GM19240 (cell line): ENCODE measurements around the gene RAD9A.

Experiments used
- DNase-seq: peaks from one replicate; pipeline ENCODE4 v3.0.0; 2011; ENCODE audit warnings: low spot score; ENCODE audit not compliant: insufficient read length

The RAD9A gene

GRCh38 chr11:67438158-67438902 lies 46.5 kb downstream of the RAD9A start:
- DNase-seq: no peak

DNA sequence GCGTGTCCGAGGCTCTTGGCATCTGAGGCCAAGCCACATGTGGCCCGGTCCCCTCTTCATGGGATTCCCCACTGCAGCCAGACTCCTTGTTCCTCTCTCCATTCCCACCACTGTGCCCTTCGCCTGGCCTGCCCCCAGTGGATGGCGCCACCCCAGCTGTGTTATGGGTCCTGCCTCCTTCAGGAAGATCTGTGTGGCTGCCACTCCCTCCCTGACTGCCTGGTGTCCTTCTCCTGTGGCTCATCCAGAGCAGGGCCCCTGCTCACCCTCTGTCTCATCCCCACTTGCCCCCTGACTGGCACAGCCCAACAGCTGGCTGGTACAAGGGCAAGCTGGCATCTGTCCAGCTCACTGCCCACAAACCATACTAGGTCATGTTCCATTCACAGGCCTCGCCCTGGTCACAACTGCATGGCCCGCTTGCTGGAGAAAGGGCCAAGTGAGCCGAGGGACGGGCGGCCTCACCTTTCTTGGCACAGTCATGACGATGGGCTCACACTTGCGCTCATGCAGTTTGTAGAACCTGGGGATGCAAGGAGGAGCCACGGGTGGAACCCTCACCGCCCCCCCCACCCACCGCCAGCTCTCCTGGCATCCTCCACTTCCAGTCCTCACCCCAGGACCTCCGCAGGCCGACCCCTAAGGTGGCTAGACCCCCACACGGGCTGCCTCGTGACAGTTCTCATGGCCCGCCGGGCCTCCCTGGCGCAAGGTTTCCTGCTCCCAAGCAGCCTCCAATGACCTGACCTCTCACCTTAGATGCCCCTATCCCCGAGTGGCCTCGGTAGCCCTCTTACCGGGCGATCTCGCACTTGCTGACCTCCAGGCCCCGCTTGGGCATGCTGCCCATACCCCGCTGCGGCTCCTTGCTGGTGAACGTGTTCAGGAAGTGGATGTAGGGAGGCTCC lies 47.8 kb downstream of the RAD9A start:
- DNase-seq: no peak

DNA sequence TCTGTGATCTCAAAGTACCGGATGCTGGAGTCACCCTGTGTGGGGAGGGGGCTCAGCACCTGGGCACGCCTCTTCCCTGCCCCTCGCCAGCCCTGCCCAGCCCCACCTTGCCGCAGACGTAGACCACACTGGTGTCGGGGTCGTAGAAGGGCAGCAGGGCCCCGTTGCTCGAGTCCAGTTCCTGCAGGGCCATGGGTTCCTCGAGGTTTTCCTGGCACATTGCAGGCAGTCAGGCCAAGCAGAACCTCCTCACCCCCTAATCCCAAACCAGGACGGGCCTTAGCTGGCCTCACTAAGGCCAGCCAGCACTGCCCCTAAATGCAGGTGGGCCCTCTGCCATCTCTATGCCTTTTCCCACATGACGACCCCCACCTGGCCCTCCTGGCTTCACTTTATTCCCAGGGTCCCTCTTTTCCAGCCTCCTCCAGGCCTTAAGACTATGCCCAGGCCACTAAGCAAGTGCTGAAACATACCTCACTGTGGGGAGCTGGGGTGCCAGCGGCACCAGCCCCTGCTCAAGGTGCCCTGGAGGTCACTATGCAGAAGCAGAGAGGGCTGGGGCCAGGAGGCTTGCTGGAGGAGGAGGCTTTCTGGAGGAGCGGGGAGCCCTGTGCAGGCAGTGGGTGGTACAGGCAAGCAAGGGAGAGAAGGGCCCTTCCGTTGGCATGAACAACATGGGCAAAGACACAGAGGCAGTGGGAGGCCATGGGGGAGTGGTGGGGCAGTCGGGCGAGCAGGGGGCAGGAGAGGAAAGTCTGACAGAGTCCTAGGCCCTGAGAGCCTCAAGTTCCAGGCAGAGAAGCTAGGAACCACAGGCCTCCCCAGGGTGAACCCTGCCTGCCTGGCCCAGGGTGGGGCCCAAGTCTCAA lies 48.7 kb downstream of the RAD9A start:
- DNase-seq: no peak

GRCh38 chr11:67441098-67441563 lies 49.3 kb downstream of the RAD9A start:
- no peak for DNase-seq

- no peak for DNase-seq
Measured at GRCh38 chr11:67441731-67442351, 50.1 kb downstream of the RAD9A start.

- DNase-seq: no peak
Measured at GRCh38 chr11:67442504-67443404, 51.0 kb downstream of the RAD9A start.

DNA sequence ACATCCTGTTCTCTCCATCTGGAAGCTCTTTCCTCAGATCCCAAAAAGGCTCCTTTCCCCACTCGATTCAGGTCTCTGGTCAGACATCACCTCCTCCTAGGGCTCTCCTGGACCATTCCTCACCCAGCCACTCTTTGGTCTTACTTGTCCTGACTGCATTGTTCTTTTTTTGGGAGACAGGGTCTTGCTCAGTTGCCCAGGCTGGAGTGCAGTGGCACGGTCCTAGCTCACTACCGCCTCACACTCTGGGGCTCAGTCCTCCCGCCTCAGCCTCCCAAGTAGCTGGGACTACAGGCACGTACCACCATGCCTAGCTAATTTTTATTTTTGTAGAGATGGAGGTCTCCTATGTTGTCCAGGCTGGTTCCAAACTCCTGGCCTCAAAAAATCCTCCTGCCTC lies 53.7 kb downstream of the RAD9A start:
- no peak for DNase-seq
